Body of pancreas (tissue), 4 donors: ENCODE measurements around the gene MBTPS1.

ENCODE experiments used
- CTCF ChIP-seq, 7 experiments: fragments of 450-650 bp in 4 of 7; fragments of 200-600 bp in 3 of 7; sonication (generic) in 3 of 7; IDR thresholded peaks; one replicate each; pipeline ENCODE4 v1.5.1; 2016 to 2019; ENCODE audit warnings: antibody characterized with exemption in 7 of 7
- POLR2A ChIP-seq, 3 donors: fragments of 450-650 bp; IDR thresholded peaks; one replicate each; pipeline ENCODE4 v1.6.1; 2016; ENCODE audit warnings: antibody characterized with exemption in 3 of 3, mild to moderate bottlenecking in 2 of 3

- no peak for TF ChIP-seq CTCF (IDR thresholded peaks at IDR 0.05)
- TF ChIP-seq POLR2A (IDR thresholded peaks at IDR 0.05) = no peak
Measured at GRCh38 chr16:84059946-84060901, 56.5 kb downstream of the MBTPS1 start.
